HG03469 (cell line): ENCODE data around the gene FAM227A.

ENCODE experiments used
- ATAC-seq: cut with Tn5 transposase; IDR thresholded peaks from one replicate; pipeline ENCODE4 v1.9.1; 2021; ENCODE audit warnings: mild to moderate bottlenecking, moderate library complexity, moderate number of reproducible peaks; ENCODE audit not compliant: unreplicated experiment

Gene FAM227A

GRCh38 chr22:38656256-38657044, at the start of gene FAM227A, which contains the start of gene CBY1:
TSS of gene FAM227A (minus strand) at chr22:38656392. CDS start at chr22:38650168, 6,224 bp downstream.
TSS of gene CBY1 (plus strand) at chr22:38656638. CDS start at chr22:38668055, 11,417 bp downstream.
- ATAC-seq, result peak; percentile 59

GRCh38 chr22:38705235-38706100, 49.3 kb upstream of the FAM227A start, which contains the start of gene GTPBP1:
TSS of gene GTPBP1 (plus strand) at chr22:38705944. CDS start at chr22:38705956, 12 bp downstream.
- ATAC-seq, result peak; percentile 54

GRCh38 chr22:38704654-38705234, 48.6 kb upstream of the FAM227A start:
- ATAC-seq, result no peak

- peak; percentile 21 for ATAC-seq
These were observed 44.8 kb upstream of the FAM227A start, which contains the start of gene JOSD1 for GRCh38 chr22:38700789-38701628. TSS of gene JOSD1 (minus strand) at chr22:38700943. CDS start at chr22:38699987, 956 bp downstream.

GRCh38 chr22:38700270-38700788, 44.1 kb upstream of the FAM227A start:
- ATAC-seq, result peak; percentile 8

GRCh38 chr22:38699784-38700183, 43.6 kb upstream of the FAM227A start:
- no peak for ATAC-seq

GRCh38 chr22:38699143-38699542, 43.0 kb upstream of the FAM227A start:
- ATAC-seq, result no peak

GRCh38 chr22:38698407-38699094, 42.4 kb upstream of the FAM227A start:
- no peak for ATAC-seq

GRCh38 chr22:38697425-38698089, 41.4 kb upstream of the FAM227A start:
- no peak for ATAC-seq

- no peak for ATAC-seq
These were observed 40.6 kb upstream of the FAM227A start for GRCh38 chr22:38696606-38697424.

GRCh38 chr22:38694940-38695339, 38.7 kb upstream of the FAM227A start:
- ATAC-seq, result no peak

GRCh38 chr22:38694049-38694448, 37.9 kb upstream of the FAM227A start:
- no peak for ATAC-seq

- ATAC-seq, result no peak
These were observed 33.5 kb upstream of the FAM227A start for GRCh38 chr22:38689651-38690050.

GRCh38 chr22:38685761-38686160, 29.6 kb upstream of the FAM227A start:
- no peak for ATAC-seq

GRCh38 chr22:38684895-38685294, 28.7 kb upstream of the FAM227A start:
- no peak for ATAC-seq

- ATAC-seq, result peak; percentile 73
These were observed 25.6 kb upstream of the FAM227A start, which contains the start of gene TOMM22 for GRCh38 chr22:38681582-38682335. TSS of gene TOMM22 (plus strand) at chr22:38681957. CDS start at chr22:38681979, 22 bp downstream.

- ATAC-seq, result no peak
These were observed 19.6 kb upstream of the FAM227A start for GRCh38 chr22:38675833-38676232.
